GM18907 (cell line): Measurements from ENCODE around the gene ESF1.

Source experiments
- ATAC-seq: cut with Tn5 transposase; IDR thresholded peaks from one replicate; pipeline ENCODE4 v1.9.1; 2021; ENCODE audit warnings: mild to moderate bottlenecking, moderate library complexity; ENCODE audit not compliant: unreplicated experiment

Gene ESF1

GRCh38 chr20:13681248-13682125 is 103.2 kb downstream of the ESF1 start:
- peak; percentile 86 for ATAC-seq

GRCh38 chr20:13678944-13679343 is 105.8 kb downstream of the ESF1 start:
- no peak for ATAC-seq

- no peak for ATAC-seq
These were observed 107.5 kb downstream of the ESF1 start for GRCh38 chr20:13677241-13677640.

DNA sequence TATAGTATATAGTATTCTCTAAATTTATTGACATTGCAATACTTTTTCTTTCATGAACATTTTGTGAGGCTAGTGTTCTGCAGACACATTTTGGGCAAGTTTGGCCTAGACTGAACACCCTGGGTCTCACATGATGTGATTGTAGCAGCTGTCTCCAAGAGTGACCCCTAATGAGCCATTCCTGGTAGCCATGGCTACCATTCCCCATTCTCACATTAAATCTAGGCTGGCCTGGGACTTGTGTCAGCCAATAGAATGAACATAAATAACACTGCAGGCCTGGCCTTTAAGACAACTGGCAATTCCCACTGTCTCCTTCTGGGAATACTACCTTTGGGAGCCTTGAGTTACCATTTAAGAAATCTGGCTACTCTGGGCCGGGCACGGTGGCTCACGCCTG is 108.0 kb downstream of the ESF1 start:
- ATAC-seq: no peak

DNA sequence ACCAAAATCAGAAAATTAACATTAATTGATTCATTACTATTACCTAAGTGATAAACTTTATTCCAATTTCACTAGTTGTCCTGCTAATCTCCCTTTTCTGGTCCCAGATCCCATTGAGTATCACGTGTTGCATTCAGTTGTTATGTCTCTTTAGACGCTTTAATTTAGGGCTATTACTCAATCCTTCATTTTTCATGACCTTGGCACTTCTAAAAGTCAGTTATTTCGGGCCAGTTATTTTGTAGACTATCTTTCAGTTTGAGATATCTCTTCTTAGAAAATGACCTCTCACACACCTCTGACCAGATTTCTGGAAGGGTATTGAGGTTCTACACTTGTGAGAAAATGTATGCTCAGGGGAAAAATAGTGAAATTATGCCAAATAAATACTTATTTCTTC is 112.0 kb downstream of the ESF1 start:
- no peak for ATAC-seq

DNA sequence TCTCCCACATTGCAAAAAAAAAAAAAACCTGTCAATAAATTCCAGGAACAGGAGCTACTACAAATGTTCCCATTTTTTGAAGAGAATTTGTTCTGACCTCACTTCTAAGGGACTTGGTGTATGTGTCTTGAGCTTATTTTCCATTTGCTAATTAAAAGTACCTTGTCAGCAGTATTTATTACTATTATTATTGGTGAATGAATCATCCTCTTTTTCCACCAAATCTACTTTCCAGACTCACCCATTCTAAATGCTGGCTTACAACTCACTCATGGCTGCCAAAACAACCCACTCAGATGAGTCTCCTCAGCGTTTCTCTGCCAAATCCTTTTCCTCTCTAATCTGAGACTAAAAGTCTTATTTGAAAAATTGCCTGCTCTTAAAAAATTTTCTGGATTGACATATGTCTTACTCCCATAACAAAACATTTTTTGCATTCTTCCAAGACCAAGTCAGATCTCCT is 112.8 kb downstream of the ESF1 start:
- ATAC-seq: no peak

- no peak for ATAC-seq
These were observed 113.2 kb downstream of the ESF1 start for GRCh38 chr20:13671512-13671911.

- ATAC-seq: no peak
These were observed 114.6 kb downstream of the ESF1 start for GRCh38 chr20:13670160-13670559.

- no peak for ATAC-seq
These were observed 118.9 kb downstream of the ESF1 start for GRCh38 chr20:13665709-13666395.
